Tibial artery (tissue), 4 donors: ENCODE measurements around the gene PCDHGA5.
"Not testable (repeated sequence)": the region's sequence is repeated elsewhere in the genome, so short reads cannot be mapped to it uniquely, and the experiment has no call there.

Experiments used
- DNase-seq, 2 donors: peaks; one replicate each; pipeline ENCODE4 v3.0.0-alpha.2; 2019
- H3K27ac ChIP-seq, 2 donors: fragments of 200-600 bp; sonication (generic) in 1 of 2; 1 replicate in 1 of 2; 2 replicates in 1 of 2; pipeline ENCODE4 v1.5.1; 2018 to 2019; ENCODE audit warnings: mild to moderate bottlenecking in 1 of 2
- H3K27me3 ChIP-seq, 2 donors: fragments of 200-600 bp; sonication (generic) in 1 of 2; one replicate each; pipeline versions ENCODE4 v1.5.1 to v1.6.0; 2016 to 2019
- H3K36me3 ChIP-seq, 3 donors: fragments of 200-600 bp; sonication (generic) in 2 of 3; one replicate each; pipeline ENCODE4 v1.5.1; 2016 to 2019; ENCODE audit warnings: mild to moderate bottlenecking in 2 of 3
- H3K4me1 ChIP-seq, 4 donors: fragments of 200-600 bp; sonication (generic) in 2 of 4; 1 replicate in 3 of 4; 2 replicates in 1 of 4; pipeline ENCODE4 v1.5.1; 2016 to 2019
- H3K4me3 ChIP-seq, 2 donors: fragments of 200-600 bp; sonication (generic) in 1 of 2; 1 replicate in 1 of 2; 2 replicates in 1 of 2; pipeline ENCODE4 v1.5.1; 2018 to 2019; ENCODE audit warnings: mild to moderate bottlenecking in 2 of 2
- H3K9me3 ChIP-seq, 3 donors: fragments of 200-600 bp; sonication (generic) in 1 of 3; one replicate each; pipeline ENCODE4 v1.5.1; 2016 to 2019
- CTCF ChIP-seq, 2 experiments: fragments of 200-600 bp in 1 of 2; fragments of 450-650 bp in 1 of 2; IDR thresholded peaks; one replicate each; pipeline ENCODE4 v1.5.1; 2017 to 2019; ENCODE audit warnings: antibody characterized with exemption in 2 of 2, mild to moderate bottlenecking in 1 of 2, moderate library complexity in 1 of 2
- intact Hi-C: fragments of 100-400 bp; cut with DNase I; formaldehyde crosslinking; loops from one replicate; pipeline ENCODE4 v1.15.0; 2023; ENCODE audit warnings: low total_unique reads

PCDHGA5 gene

DNA sequence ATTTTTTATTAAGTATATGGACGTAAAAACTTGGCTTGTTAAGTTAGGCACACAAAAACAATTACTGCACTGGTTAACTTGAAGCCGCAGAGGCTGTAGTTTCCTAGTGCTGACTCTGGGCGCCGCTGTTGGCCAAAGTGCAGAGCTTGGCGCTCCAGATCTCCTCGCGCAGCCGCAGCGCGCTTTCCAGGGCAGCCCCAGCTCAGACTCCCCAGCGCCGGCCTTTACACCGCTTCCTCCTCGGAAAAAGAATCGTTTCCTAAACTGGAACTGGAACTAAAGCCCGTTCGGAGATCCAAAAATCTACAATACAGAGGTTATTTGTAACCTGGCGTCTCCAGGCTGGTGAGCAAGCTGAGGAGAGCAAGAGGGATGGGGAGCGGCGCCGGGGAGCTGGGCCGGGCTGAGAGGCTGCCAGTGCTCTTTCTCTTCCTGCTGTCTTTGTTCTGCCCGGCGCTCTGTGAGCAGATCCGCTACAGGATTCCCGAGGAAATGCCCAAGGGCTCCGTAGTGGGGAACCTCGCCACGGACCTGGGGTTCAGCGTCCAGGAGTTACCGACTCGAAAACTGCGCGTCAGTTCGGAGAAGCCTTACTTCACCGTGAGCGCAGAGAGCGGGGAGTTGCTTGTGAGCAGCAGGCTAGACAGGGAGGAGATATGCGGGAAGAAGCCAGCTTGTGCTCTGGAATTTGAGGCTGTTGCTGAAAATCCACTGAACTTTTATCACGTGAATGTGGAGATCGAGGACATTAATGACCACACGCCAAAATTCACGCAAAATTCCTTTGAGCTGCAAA is 34.0 kb downstream of the PCDHGA5 start, which contains the start of gene PCDHGB5:
PCDHGB5 (plus strand) TSS at position 192 of the 796 bp plus-strand sequence; CDS start at position 373, 181 bp downstream.
- TF ChIP-seq CTCF (IDR thresholded peaks at IDR 0.05): peak in 1 of 2 experiments; percentile 44
- Histone ChIP-seq H3K36me3 (peaks cover 3 to 50% (median 31%) of the 10 kb centered on the region in 3 donors), H3K9me3 (peaks cover 52 to 98% (median 89%) of the 10 kb centered on the region in 3 donors), H3K4me3 (peak within 1 kb of the TSS; percentile 31 to 38)
- H3K27me3 ChIP-seq, DNase-seq, intact Hi-C loops, H3K4me1 ChIP-seq, H3K27ac ChIP-seq: not testable (repeated sequence)

- peaks cover 48 to 98% (median 89%) of the 10 kb centered on the region in 3 donors for H3K9me3 ChIP-seq
- TF ChIP-seq CTCF (IDR thresholded peaks at IDR 0.05): no peak
- H3K4me3 ChIP-seq: no peak overlapping the region
- H3K36me3 ChIP-seq: peaks cover 5 to 53% (median 31%) of the 10 kb centered on the region in 3 donors
- H3K27ac ChIP-seq: no peak overlapping the region
- no peaks in the 10 kb centered on the region for H3K27me3 ChIP-seq
- no peaks in the 10 kb centered on the region for H3K4me1 ChIP-seq
- no peak for DNase-seq
- intact Hi-C loops: no loop called here
Observed at GRCh38 chr5:141398608-141399007, 34.6 kb downstream of the PCDHGA5 start.

GRCh38 chr5:141399555-141400258 is 35.7 kb downstream of the PCDHGA5 start:
- no peak for TF ChIP-seq CTCF (IDR thresholded peaks at IDR 0.05)
- Histone ChIP-seq H3K36me3 (peaks cover 6 to 54% (median 37%) of the 10 kb centered on the region in 3 donors), H3K27ac (no peak overlapping the region), H3K4me1 (no peaks in the 10 kb centered on the region), H3K4me3 (no peak overlapping the region), H3K27me3 (no peaks in the 10 kb centered on the region), H3K9me3 (peaks cover 40 to 98% (median 89%) of the 10 kb centered on the region in 3 donors)
- peak in 1 of 2 donors; percentile 43 for DNase-seq
- intact Hi-C loops: no loop called here

DNA sequence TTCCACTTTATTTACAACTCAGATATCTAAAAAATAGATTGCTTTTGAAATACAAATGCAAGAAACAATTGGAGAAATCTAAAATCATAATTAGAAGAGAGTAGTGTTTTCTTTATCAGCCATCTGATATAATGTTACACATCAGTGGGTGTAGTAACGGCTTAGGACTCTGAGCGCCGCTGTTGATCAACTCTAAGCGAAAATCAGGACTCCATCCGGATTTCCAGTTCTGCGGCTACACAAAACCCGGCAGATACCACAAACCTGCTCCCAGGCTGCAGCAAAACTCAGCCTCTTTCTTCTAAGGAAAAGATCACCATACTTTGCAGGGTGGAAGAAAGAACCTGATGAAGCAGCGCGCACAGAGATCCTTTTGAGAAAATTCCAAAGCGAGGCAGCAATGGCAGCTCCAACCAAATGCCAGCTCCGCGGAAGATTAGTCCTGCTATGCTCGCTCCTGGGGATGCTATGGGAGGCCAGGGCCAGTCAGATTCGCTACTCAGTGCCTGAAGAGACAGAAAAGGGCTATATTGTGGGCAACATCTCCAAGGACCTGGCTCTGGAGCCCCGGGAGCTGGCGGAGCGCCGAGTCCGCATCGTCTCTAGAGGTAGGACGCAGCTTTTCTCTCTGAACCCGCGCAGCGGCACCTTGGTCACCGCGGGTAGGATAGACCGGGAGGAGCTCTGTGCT is 38.7 kb downstream of the PCDHGA5 start, which contains the start of gene PCDHGA9:
PCDHGA9 (plus strand) TSS at position 226 of the 691 bp plus-strand sequence; CDS start at position 401, 175 bp downstream.
- H3K9me3 ChIP-seq: peaks cover 35 to 98% (median 85%) of the 10 kb centered on the region in 3 donors
- peak in 1 of 2 donors; percentile 59 for DNase-seq
- H3K27ac ChIP-seq: no peak within 1 kb of the TSS
- H3K4me1 ChIP-seq: no peaks in the 10 kb centered on the region
- H3K4me3 ChIP-seq: peak within 1 kb of the TSS; percentile 29 to 31
- peaks cover 10 to 54% (median 51%) of the 10 kb centered on the region in 3 donors for H3K36me3 ChIP-seq
- intact Hi-C loops: no loop called here
- no peaks in the 10 kb centered on the region for H3K27me3 ChIP-seq
- TF ChIP-seq CTCF (IDR thresholded peaks at IDR 0.05): peak in 1 of 2 experiments; percentile 16

- H3K9me3 ChIP-seq: peaks cover 36 to 100% (median 89%) of the 10 kb centered on the region in 3 donors
- intact Hi-C loops: no loop called here
- H3K36me3 ChIP-seq: peaks cover 10 to 54% (median 54%) of the 10 kb centered on the region in 3 donors
- no peak overlapping the region for H3K27ac ChIP-seq
- no peak for TF ChIP-seq CTCF (IDR thresholded peaks at IDR 0.05)
- no peaks in the 10 kb centered on the region for H3K27me3 ChIP-seq
- peak overlapping the region in 1 of 2 donors; percentile 31 for H3K4me3 ChIP-seq
- no peaks in the 10 kb centered on the region for H3K4me1 ChIP-seq
- no peak for DNase-seq
Observed at GRCh38 chr5:141403387-141403786, 39.4 kb downstream of the PCDHGA5 start.
